Gastroesophageal sphincter (tissue), 3 donors: ENCODE measurements around the gene PRAMEF13.
"Not testable (repeated sequence)": the region's sequence is repeated elsewhere in the genome, so short reads cannot be mapped to it uniquely, and the experiment has no call there.

ENCODE experiments used
- CTCF ChIP-seq, 4 experiments: fragments of 200-600 bp in 2 of 4; fragments of 450-650 bp in 2 of 4; sonication (generic) in 1 of 4; IDR thresholded peaks; one replicate each; pipeline ENCODE4 v1.5.1; 2017 to 2019; ENCODE audit warnings: antibody characterized with exemption in 4 of 4, mild to moderate bottlenecking in 2 of 4, moderate library complexity in 2 of 4
- EP300 ChIP-seq: sonication (generic); formaldehyde crosslinking; IDR thresholded peaks from one replicate; pipeline ENCODE4 v1.6.1; 2017; ENCODE audit warnings: antibody characterized with exemption, mild to moderate bottlenecking
- POLR2AphosphoS5 ChIP-seq: sonication (generic); formaldehyde crosslinking; IDR thresholded peaks from one replicate; pipeline ENCODE4 v1.6.1; 2017; ENCODE audit warnings: antibody characterized with exemption

DNA sequence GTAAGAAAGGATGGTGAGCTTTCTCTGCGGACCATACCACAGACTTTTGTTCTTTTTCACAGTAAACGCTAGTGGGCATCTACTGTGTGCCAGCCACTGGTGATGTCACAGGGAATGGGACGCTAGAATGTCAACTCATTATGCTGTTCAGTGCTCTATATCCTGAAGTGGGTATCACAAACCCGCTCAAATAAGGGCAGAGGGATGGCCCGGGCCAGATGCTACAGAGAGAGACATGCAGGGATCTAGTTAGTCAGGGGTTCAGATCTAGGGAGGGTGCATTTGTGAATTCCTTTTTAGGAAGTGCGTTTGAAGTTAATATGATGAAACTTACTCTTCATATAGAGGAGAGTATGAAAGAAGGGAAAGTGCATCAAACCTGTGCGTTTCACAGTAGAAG, 45.9 kb upstream of the PRAMEF13 start:
- not testable (repeated sequence) for TF ChIP-seq EP300; CTCF (IDR thresholded peaks at IDR 0.05); POLR2AphosphoS5
